Activated CD8-positive, alpha-beta T cell treated with anti-CD3 and anti-CD28 coated beads, Interleukin-2, amount 10 ng/mL, durations not matched to agents 7 days and 5 days (primary cell): Measurements from ENCODE around the gene TMPRSS6. TPM values are rescaled to one million over a fixed set of nuclear protein-coding genes. Genes with fewer than 3 reads are reported as not detected.

Source experiments
- ATAC-seq: fragments of 150-1000 bp; cut with Tn5 transposase; one replicate; pipeline ENCODE4 v1.10.0; 2021; ENCODE audit warnings: moderate library complexity
- CTCF ChIA-PET: fragments of 350-600 bp; sonication (Branson Sonifier 250); formaldehyde crosslinking; loops from one replicate; lab custom pipeline; 2021; ENCODE audit warnings: antibody characterized with exemption; lab: Charles Lee
- POLR2A ChIA-PET: fragments of 350-600 bp; sonication (Branson Sonifier 250); formaldehyde crosslinking; loops from one replicate; lab custom pipeline; 2021; ENCODE audit warnings: antibody characterized with exemption; lab: Charles Lee
- DNase-seq: peaks from one replicate; pipeline ENCODE4 v3.0.0-alpha.2; 2020
- H3K27ac Mint-ChIP-seq: one replicate; pipeline ENCODE4 v1.8.0; 2021; ENCODE audit warnings: mild to moderate bottlenecking, mixed read lengths
- H3K27me3 Mint-ChIP-seq: one replicate; pipeline ENCODE4 v1.8.0; 2021; ENCODE audit warnings: low read depth, mixed read lengths
- H3K36me3 Mint-ChIP-seq: one replicate; pipeline ENCODE4 v1.8.0; 2021; ENCODE audit warnings: low read depth, mixed read lengths
- H3K4me1 Mint-ChIP-seq: one replicate; pipeline ENCODE4 v1.8.0; 2021; ENCODE audit warnings: low read depth, mixed read lengths
- H3K4me3 Mint-ChIP-seq: one replicate; pipeline ENCODE4 v1.8.0; 2021; ENCODE audit warnings: mild to moderate bottlenecking, mixed read lengths
- H3K9me3 Mint-ChIP-seq: one replicate; pipeline ENCODE4 v1.8.0; 2022; ENCODE audit warnings: mixed read lengths; ENCODE audit not compliant: insufficient read depth
- total RNA-seq, 2 experiments: library from RNA; stranded (reverse); gene quantifications; one replicate each; pipeline ENCODE4 v1.2.3, GENCODE V29; 2021

Gene TMPRSS6
- total RNA-seq, 2 experiments from 2014 or later = 1.1 TPM

DNA sequence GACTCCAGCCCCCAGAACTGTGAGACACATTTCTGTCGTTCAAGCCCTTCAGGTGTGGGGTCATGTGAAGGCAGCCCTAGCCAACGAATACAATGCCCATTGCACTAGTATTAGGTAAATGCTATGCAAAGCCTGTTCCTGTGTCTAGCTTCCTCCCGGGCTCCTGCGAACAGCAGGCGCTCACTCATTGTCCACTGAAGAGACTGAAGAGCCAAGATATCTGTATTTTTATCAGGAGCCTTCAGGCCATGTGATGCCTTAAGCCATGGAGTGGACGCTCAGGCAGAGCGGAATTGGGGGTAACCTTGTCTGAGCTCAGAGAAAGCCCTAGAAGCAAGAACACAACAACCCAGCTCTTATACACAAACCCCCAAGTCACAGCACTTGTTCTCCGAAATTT lies 4.2 kb upstream of the TMPRSS6 start:
- no peak for ATAC-seq
- H3K4me3 Mint-ChIP-seq = no peak overlapping the region
- peaks cover 39% of the 10 kb centered on the region for H3K4me1 Mint-ChIP-seq
- ChIA-PET CTCF (interaction anchor here (1.6 kb wide), 1 partner anchor 15 kb away, joined by 4 read pairs; no protein-coding TSS in a partner anchor), POLR2A (interaction anchor here (0.7 to 1.6 kb wide), 3 partner anchors 9 to 34 kb away, joined by 3 to 5 read pairs (median 3); no protein-coding TSS in a partner anchor)
- peaks cover 12% of the 10 kb centered on the region for H3K36me3 Mint-ChIP-seq
- no peak overlapping the region for H3K27ac Mint-ChIP-seq
- no peaks in the 10 kb centered on the region for H3K9me3 Mint-ChIP-seq
- no peaks in the 10 kb centered on the region for H3K27me3 Mint-ChIP-seq
- no peak for DNase-seq

DNA sequence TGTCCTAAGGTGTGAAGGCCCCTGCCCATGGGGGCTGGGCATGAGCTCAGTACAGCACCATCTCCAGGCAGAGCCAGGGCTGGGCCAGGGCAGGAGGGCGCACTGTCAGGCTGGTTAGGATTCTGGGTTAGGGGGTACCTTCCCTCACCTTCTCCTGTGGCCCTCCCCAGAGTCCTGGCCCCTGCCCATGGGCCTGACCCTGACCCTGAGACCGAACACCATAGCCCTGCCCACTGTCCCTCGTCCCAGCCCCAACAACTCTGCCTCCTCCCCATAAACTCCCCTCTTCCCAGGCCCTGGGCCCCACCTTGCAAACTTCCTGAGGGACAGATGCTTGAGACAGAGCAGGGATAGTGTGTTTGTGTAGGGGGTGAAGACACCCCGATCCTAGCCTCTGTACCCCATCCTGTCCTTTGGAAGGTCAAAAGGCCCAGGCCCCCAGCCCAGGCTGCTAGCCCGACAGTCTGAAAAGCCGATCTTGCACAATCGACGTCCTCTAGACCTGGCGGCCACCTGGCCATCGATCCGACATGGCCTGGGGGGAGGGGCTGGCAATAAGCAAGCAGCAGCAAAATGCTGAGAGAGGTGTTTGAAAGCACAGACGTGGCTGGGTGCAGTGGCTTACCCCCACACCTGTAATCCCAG lies 2.7 kb upstream of the TMPRSS6 start:
- H3K36me3 Mint-ChIP-seq = peaks cover 2% of the 10 kb centered on the region
- no peak overlapping the region for H3K4me3 Mint-ChIP-seq
- H3K9me3 Mint-ChIP-seq = no peaks in the 10 kb centered on the region
- H3K27me3 Mint-ChIP-seq = no peaks in the 10 kb centered on the region
- ChIA-PET CTCF (no interaction called here), POLR2A (no interaction called here)
- peaks cover 25% of the 10 kb centered on the region for H3K4me1 Mint-ChIP-seq
- ATAC-seq = no peak
- H3K27ac Mint-ChIP-seq = no peak overlapping the region
- DNase-seq = no peak

DNA sequence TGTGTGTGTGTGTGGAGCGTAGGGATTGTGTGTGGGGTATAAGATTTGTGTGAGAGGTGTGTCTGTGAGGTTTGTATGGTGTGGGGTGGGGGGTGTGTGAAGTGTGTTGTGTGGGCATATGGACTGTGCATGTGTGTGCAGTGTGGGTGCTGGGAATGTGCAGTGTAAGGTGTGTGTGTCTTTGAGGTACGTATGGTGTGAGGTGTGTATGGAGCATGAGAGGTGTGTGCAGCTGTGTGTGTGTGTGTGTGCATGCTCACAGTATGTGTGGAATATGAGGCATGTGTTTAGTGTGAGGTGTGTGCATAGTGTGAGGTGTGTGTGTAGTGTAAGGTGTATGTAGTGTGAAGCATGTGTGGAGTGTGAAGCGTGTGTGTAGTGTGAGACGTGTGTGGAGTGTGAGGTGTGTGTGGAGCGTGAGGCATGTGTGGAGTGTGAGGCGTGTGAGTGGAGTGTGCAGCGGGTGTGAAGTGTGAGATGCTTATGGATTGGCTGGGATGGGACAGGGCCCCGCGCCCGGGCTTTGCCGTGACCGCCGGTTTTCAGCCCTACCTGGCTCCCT lies 1.7 kb upstream of the TMPRSS6 start:
- ATAC-seq = no peak
- no peaks in the 10 kb centered on the region for H3K9me3 Mint-ChIP-seq
- ChIA-PET POLR2A (no interaction called here), CTCF (no interaction called here)
- H3K27ac Mint-ChIP-seq = peak overlapping the region; percentile 0
- H3K4me3 Mint-ChIP-seq = no peak overlapping the region
- H3K27me3 Mint-ChIP-seq = no peaks in the 10 kb centered on the region
- peaks cover 2% of the 10 kb centered on the region for H3K36me3 Mint-ChIP-seq
- H3K4me1 Mint-ChIP-seq = peaks cover 19% of the 10 kb centered on the region
- DNase-seq = no peak

DNA sequence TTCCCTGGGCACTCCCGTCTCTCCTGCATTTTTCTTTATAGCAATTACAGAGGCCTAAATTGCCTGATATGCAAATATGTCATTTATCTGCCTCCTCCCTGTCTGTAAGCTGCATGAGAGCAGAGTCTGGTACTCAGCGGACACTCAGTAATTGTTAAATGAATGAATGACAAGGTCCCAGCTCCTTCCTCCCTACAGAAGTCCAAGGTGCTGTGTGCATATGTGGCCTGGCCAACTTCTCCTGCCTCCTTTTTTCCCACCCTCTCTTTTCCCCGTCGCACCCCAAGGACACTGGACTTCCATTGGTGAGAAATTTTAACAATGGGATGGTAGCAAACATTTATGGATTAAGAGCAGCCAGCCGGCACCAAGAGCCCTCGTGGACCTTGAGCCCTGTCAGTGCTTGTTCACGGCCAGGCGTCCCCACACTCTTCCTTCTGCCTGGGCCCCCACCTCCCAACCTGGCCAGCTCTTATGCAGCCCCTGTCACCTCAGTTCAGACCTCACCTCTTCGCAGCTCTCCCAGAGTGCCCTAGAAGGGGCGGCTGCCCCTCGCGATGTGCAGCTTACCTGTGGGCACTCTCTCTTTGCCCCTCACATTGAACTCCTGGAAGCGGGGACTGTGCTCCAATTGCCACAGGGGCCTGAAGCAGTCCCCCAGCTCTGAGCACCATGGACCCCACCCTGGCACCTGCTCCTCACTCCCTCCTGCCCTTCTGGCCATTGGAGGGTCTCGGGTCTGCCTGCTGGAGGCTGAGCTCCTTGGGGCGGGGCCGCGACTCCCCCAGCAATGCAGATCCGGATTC lies 1.5 kb downstream of the TMPRSS6 start:
- H3K27ac Mint-ChIP-seq = no peak overlapping the region
- POLR2A ChIA-PET = no interaction called here

DNA sequence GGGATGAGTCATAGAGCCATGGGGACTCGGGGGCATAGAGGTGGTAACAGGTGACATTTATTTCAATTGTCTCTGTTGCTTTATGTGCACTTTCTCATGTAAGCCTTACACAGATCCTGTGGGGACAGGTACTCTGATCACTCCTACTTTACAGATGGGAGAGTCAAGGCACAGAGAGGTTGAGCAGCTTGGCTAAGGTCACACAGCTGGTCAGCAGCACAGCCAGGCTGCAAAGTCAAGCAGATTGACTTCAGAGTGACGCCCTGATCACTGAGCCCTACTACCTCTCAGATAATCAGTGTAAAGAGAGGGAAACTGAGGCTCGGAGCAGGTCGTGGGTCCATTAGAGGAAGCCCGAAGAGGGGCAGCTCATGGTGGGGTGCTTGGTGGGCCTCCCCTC lies 3.5 kb downstream of the TMPRSS6 start:
- ChIA-PET CTCF (interaction anchor here (1.0 to 1.5 kb wide), 2 partner anchors 16 to 94 kb away, joined by 3 to 6 read pairs; no protein-coding TSS in a partner anchor), POLR2A (interaction anchor here (1.3 to 1.4 kb wide), 2 partner anchors 13 to 44 kb away, joined by 3 read pairs; partner anchors contain the start of gene IL2RB)
- Mint-ChIP-seq H3K4me3 (no peak overlapping the region), H3K36me3 (no peaks in the 10 kb centered on the region), H3K4me1 (peaks cover 17% of the 10 kb centered on the region), H3K27me3 (no peaks in the 10 kb centered on the region), H3K27ac (no peak overlapping the region), H3K9me3 (no peaks in the 10 kb centered on the region)
- ATAC-seq = no peak
- DNase-seq = no peak

More for the DNA sequence above, 1.5 kb downstream of the TMPRSS6 start:
- Mint-ChIP-seq H3K4me3 (no peak overlapping the region), H3K4me1 (peaks cover 15% of the 10 kb centered on the region), H3K9me3 (no peaks in the 10 kb centered on the region), H3K36me3 (no peaks in the 10 kb centered on the region), H3K27me3 (no peaks in the 10 kb centered on the region)
- ATAC-seq (no peak), DNase-seq (no peak)
- CTCF ChIA-PET = interaction anchor here (0.9 kb wide), 1 partner anchor 14 kb away, joined by 3 read pairs; no protein-coding TSS in a partner anchor

DNA sequence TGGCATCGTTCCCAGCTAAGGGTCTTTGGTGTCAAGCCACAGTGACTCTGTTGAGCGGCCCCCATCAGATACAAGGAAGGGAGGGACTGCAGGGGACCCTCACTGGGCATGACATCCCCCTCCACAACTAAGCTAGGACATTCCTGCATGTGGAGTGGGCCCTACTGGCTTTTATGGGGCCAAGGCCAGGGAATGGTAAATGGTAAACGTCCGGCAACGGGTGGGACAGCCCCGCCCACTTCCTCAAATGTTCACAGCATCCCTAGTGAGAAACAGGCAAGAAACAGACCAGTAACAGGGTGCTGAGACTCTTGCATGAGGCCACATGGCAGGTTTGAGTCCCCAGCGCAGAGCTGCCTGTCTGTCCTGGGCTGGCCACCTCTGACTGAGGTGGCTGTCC lies 4.4 kb downstream of the TMPRSS6 start:
- Mint-ChIP-seq H3K36me3 (no peaks in the 10 kb centered on the region), H3K9me3 (no peaks in the 10 kb centered on the region), H3K27ac (no peak overlapping the region), H3K4me3 (no peak overlapping the region), H3K4me1 (peaks cover 26% of the 10 kb centered on the region), H3K27me3 (no peaks in the 10 kb centered on the region)
- ATAC-seq (no peak), DNase-seq (no peak)
- ChIA-PET CTCF (interaction anchor here (0.6 to 1.6 kb wide), 5 partner anchors 14 to 94 kb away, joined by 3 to 8 read pairs (median 4); no protein-coding TSS in a partner anchor), POLR2A (interaction anchor here (1.3 to 1.4 kb wide), 2 partner anchors 14 to 44 kb away, joined by 3 read pairs; partner anchors contain the start of gene IL2RB)

DNA sequence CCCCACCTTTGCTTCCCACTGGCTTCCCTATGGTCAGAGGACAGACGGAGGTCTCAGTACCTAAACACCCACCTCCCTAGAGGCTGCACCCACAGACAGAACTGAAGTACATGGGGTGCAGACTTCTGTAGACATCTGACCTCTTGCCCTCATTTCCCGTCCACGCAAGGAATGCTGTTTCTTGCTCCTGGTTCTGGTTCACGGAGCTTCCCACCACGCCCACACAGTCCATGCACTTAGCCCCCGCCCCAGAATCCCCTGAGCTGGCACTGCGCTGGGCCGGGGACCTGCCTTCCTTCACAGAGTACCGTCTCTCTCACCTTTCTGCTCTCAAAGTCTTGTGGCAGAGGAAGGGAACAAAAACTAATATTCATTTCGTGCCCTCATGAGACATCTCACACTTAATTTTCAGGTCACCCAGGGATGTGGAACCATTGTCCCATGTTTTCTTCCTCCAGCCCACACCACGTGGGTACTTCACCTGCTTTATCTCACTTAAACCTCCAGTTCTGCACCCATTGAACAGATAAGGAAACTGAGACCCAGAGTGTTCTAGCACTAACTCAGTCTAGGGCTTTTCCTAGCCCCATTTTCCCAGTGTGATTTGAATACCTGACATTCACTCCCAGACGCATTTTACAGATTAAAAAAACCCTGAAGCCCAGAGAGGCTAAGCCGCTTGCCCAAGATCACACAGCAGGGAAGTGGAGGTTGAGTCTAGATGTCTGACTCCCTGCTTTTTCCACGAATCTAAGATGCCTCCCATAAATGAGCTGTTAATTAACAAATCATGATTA lies 5.7 kb downstream of the TMPRSS6 start:
- Mint-ChIP-seq H3K27me3 (no peaks in the 10 kb centered on the region), H3K4me1 (peaks cover 29% of the 10 kb centered on the region), H3K4me3 (no peak overlapping the region), H3K9me3 (no peaks in the 10 kb centered on the region), H3K36me3 (no peaks in the 10 kb centered on the region), H3K27ac (no peak overlapping the region)
- no peak for DNase-seq
- ChIA-PET CTCF (interaction anchor here (1.2 to 1.6 kb wide), 2 partner anchors 18 to 24 kb away, joined by 4 to 8 read pairs; no protein-coding TSS in a partner anchor), POLR2A (interaction anchor here (1.1 kb wide), 1 partner anchor 17 kb away, joined by 3 read pairs; no protein-coding TSS in a partner anchor)
- ATAC-seq = no peak

DNA sequence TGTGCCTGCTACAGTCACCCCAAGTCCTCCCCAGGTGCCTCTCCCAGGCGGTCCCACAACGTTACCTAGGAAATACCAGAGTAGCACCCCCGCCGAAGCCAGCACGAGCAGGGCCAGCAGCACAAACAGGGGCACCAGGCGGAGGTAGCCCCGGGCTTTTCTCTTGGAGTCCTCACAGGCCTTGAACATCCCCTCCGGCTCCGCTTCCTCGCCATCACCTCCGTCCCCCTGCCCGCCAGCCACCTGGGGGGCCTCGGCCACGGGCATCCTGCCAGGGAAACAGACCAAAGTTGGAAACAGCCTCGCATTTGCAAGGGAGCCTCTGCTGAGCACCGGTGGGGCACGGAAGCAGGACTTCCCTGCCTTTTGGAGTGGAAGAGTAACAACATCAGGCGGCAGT lies 6.4 kb downstream of the TMPRSS6 start:
- no peak for DNase-seq
- Mint-ChIP-seq H3K27ac (no peak overlapping the region), H3K36me3 (no peaks in the 10 kb centered on the region), H3K4me3 (no peak overlapping the region), H3K9me3 (no peaks in the 10 kb centered on the region), H3K27me3 (no peaks in the 10 kb centered on the region), H3K4me1 (peaks cover 36% of the 10 kb centered on the region)
- ATAC-seq = no peak
- POLR2A ChIA-PET = interaction anchor here (0.8 kb wide), 1 partner anchor 19 kb away, joined by 3 read pairs; no protein-coding TSS in a partner anchor
- CTCF ChIA-PET = interaction anchor here (0.9 kb wide), 1 partner anchor 24 kb away, joined by 3 read pairs; no protein-coding TSS in a partner anchor

DNA sequence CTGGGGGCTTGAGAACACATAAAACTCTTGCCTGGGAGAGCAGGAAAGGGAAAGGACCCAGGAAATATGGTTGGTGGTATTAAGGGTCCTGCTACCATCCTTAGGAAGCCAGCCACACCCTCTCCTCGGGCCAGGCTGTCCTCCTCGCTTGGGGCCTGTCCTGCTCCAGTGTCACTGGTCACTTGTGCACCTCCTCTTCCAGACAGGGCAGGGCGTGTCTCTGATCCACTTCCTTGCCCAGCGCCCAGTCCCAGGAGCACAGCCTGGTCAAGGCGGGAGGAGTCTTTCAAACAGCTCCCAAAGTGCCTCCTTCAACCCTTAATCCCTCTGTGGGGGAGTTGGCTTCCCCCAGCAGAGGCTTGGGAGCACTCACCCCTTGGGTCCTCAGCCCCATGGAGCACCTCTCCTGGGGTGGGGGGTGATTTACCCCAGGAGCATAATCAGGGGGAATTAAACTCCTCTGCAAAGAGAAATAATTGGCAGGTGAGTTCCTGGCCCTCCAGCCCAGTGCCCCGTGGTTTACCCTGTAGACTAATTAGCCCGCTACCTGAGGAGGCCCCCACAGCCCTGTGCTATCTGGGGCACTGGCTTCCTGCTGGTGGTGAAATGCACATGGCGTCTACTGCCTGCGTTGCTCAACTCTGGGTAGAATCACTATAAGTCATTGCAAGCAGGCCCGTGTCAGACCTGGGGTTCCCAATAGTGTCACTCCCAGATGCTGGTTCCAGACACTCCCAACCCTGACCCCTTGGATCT lies 8.0 kb downstream of the TMPRSS6 start:
- POLR2A ChIA-PET = no interaction called here
- Mint-ChIP-seq H3K27me3 (no peaks in the 10 kb centered on the region), H3K27ac (no peak overlapping the region), H3K9me3 (no peaks in the 10 kb centered on the region), H3K36me3 (no peaks in the 10 kb centered on the region), H3K4me3 (no peak overlapping the region), H3K4me1 (peaks cover 33% of the 10 kb centered on the region)
- no peak for DNase-seq
- ATAC-seq = no peak
- CTCF ChIA-PET = interaction anchor here (1.1 to 2.8 kb wide), 2 partner anchors 22 to 98 kb away, joined by 3 to 8 read pairs; no protein-coding TSS in a partner anchor

DNA sequence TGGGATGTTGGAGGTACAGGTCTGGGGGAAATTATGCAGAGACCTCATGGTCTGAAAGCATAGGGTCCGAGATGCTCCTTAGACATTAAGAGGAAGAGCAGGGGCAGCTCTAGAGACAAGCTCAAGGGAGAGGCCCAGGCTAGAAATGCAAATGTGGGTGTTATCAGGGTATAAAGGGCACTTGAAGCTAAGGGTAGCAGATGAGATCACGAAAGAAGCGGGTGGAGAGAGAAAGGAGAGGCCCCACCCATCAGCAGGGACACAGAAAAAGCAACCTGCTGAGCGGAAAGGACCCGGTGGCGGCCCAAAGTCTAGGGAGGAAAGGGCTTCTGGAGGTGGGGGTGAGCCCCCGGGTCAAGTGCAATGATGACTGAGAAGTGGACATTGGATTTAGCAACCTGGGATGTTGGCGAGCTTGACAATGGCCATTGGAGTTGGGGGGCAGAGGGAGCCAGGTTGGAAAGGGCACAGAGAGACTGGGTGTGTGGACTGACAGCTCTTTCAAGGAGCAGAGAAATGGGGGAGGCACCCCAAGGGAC lies 8.9 kb downstream of the TMPRSS6 start:
- H3K36me3 Mint-ChIP-seq = no peaks in the 10 kb centered on the region
- H3K27ac Mint-ChIP-seq = no peak overlapping the region
- H3K4me1 Mint-ChIP-seq = peaks cover 29% of the 10 kb centered on the region
- H3K27me3 Mint-ChIP-seq = no peaks in the 10 kb centered on the region
- no peak overlapping the region for H3K4me3 Mint-ChIP-seq
- no peaks in the 10 kb centered on the region for H3K9me3 Mint-ChIP-seq
- ChIA-PET POLR2A (no interaction called here), CTCF (interaction anchor here (1.1 to 2.8 kb wide), 2 partner anchors 21 to 99 kb away, joined by 3 to 8 read pairs; no protein-coding TSS in a partner anchor)
- DNase-seq = no peak
- no peak for ATAC-seq
